Kidney (tissue), 14 donors: ENCODE measurements around the gene C1orf74. TPM values are rescaled to one million over a fixed set of nuclear protein-coding genes. Genes with fewer than 3 reads are reported as not detected.

Experiments used
- DNase-seq, 5 donors: peaks; one replicate each; pipeline ENCODE4 v3.0.0-alpha.2; 2013 to 2020
- FAIRE-seq: peaks from 2 replicates; lab custom pipeline; 2012; peaks lifted over from hg19 to GRCh38; lab: Jason Lieb, UNC
- H3K27ac ChIP-seq, 2 donors: one replicate each; pipeline ENCODE4 v1.7.0; 2013; ENCODE audit warnings: low read depth in 2 of 2, low read length in 2 of 2, inconsistent platforms in 1 of 2
- H3K27me3 ChIP-seq: one replicate; pipeline ENCODE4 v1.7.1; 2013; ENCODE audit warnings: low read length, inconsistent platforms; ENCODE audit not compliant: control insufficient read depth, insufficient read depth
- H3K36me3 ChIP-seq, 3 donors: one replicate each; pipeline versions ENCODE4 v1.7.0 to v1.7.1; 2013; ENCODE audit warnings: low read length in 3 of 3, control low read depth in 1 of 3, inconsistent platforms in 1 of 3; ENCODE audit not compliant: insufficient read depth in 3 of 3, control insufficient read depth in 2 of 3
- H3K4me1 ChIP-seq, 3 donors: one replicate each; pipeline versions ENCODE4 v1.7.0 to v1.7.1; 2013; ENCODE audit warnings: low read length in 3 of 3, inconsistent platforms in 1 of 3, low read depth in 1 of 3; ENCODE audit not compliant: control insufficient read depth in 2 of 3, insufficient read depth in 2 of 3
- H3K4me3 ChIP-seq, 3 donors: one replicate each; pipeline versions ENCODE4 v1.7.0 to v1.8.1; 2013; ENCODE audit warnings: low read length in 3 of 3, control low read depth in 1 of 3, inconsistent platforms in 1 of 3
- H3K9ac ChIP-seq, 3 donors: one replicate each; pipeline versions ENCODE4 v1.7.0 to v1.7.1; 2013; ENCODE audit warnings: low read length in 3 of 3, control low read depth in 1 of 3, inconsistent platforms in 1 of 3
- H3K9me3 ChIP-seq, 3 donors: one replicate each; pipeline versions ENCODE4 v1.7.0 to v1.7.1; 2013; ENCODE audit warnings: low read length in 3 of 3, control low read depth in 1 of 3, inconsistent platforms in 1 of 3; ENCODE audit not compliant: control insufficient read depth in 2 of 3, insufficient read depth in 1 of 3
- intact Hi-C: fragments of 100-400 bp; cut with DNase I; formaldehyde crosslinking; loops from one replicate; pipeline ENCODE4 v1.11.1; 2022
- polyA plus RNA-seq: library from polyadenylated mRNA; stranded (reverse); fragments of 350-450 nt; fragmentation: Illumina TruSeq; extraction: RNeasy Lipid Tissue Mini Kit (QIAGEN cat#74804); gene quantifications from one replicate; pipeline ENCODE4 v1.2.3, GENCODE V29; 2014; ENCODE audit warnings: low read depth, low replicate concordance; ENCODE audit not compliant: insufficient read depth
- total RNA-seq: library from RNA; stranded (reverse); fragmentation: NEBNext Ultra II Directional; extraction: Animal tissue kit (Norgen Biotek cat#: 25700); gene quantifications from one replicate; pipeline ENCODE4 v1.2.1, GENCODE V29; 2021
- TF ChIP-seq, protein P1 (sequence below): IDR thresholded peaks from 3 replicates; pipeline ENCODE4 v1.5.1; 2012; ENCODE audit warnings: mild to moderate bottlenecking, moderate library complexity, borderline replicate concordance; ENCODE audit not compliant: insufficient read depth; ENCODE audit errors: extremely low read depth
- donor health status: control.
- donor health status: control.
- donor health status: control.
- donor health status: control.
- donor health status: control.
- donor health status: DM: yes; HTN: yes; CAD: no.
- donor health status: Normal renal cell carcinoma (clear cell type).

C1orf74 gene
- total and polyA plus RNA-seq, 2 donors from 2014 or later: 2.5 TPM

DNA sequence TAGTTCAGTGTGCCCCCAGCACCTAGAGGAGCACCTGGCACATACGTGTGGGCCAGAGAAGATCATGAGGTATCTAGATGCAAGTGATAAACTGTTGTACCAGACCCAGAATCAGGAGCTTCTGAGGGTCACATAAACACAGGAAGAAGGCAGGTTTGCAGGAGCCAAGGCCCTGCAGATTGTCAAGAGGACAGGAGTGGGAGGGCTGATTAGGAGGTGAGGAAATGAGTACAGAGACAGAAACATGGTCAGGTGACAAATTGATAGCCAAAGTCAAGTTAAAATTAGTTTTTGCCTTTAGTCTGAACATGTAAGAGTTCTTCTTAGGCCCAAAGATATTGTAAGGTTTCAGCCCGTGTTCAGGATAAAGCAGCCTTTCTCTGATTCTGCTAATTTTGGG lies 42.5 kb downstream of the C1orf74 start:
- H3K4me1 ChIP-seq: peaks cover 0 to 15% (median 10%) of the 10 kb centered on the region in 3 donors
- no peaks in the 10 kb centered on the region for H3K36me3 ChIP-seq
- intact Hi-C loops: no loop called here
- no peak for DNase-seq
- TF ChIP-seq, protein P1, sequence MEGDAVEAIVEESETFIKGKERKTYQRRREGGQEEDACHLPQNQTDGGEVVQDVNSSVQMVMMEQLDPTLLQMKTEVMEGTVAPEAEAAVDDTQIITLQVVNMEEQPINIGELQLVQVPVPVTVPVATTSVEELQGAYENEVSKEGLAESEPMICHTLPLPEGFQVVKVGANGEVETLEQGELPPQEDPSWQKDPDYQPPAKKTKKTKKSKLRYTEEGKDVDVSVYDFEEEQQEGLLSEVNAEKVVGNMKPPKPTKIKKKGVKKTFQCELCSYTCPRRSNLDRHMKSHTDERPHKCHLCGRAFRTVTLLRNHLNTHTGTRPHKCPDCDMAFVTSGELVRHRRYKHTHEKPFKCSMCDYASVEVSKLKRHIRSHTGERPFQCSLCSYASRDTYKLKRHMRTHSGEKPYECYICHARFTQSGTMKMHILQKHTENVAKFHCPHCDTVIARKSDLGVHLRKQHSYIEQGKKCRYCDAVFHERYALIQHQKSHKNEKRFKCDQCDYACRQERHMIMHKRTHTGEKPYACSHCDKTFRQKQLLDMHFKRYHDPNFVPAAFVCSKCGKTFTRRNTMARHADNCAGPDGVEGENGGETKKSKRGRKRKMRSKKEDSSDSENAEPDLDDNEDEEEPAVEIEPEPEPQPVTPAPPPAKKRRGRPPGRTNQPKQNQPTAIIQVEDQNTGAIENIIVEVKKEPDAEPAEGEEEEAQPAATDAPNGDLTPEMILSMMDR: no peak
- no peaks in the 10 kb centered on the region for H3K9me3 ChIP-seq
- H3K27ac ChIP-seq: peak overlapping the region in 1 of 2 donors; percentile 37
- H3K4me3 ChIP-seq: peak overlapping the region in 2 of 3 donors; percentile 49 to 50
- FAIRE-seq: no peak
- peak overlapping the region in 1 of 3 donors; percentile 3 for H3K9ac ChIP-seq
- H3K27me3 ChIP-seq: no peaks in the 10 kb centered on the region

DNA sequence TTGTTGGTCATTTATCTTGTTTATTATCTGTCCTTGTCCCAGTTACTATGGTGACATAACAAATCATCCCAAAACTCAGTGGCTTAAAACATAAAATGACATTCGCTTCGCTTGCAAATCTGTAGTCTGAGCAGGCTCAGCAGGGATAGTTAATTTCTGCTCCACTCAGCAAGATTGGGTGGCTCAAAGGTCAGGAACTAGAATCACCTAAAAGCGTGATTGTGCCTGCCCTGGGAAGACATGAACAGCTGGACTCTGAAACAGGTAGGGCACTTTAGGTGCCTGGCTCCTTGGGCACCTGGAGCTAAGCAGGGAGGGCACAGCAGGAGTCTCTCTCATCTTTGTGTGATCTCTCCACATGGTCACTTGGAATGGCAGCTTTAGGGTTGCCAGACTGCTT lies 43.2 kb downstream of the C1orf74 start:
- H3K9me3 ChIP-seq: no peaks in the 10 kb centered on the region
- H3K4me1 ChIP-seq: peaks cover 0 to 12% (median 9%) of the 10 kb centered on the region in 3 donors
- FAIRE-seq (no peak), DNase-seq (no peak)
- no peaks in the 10 kb centered on the region for H3K36me3 ChIP-seq
- TF ChIP-seq, protein P1: no peak
- no peak overlapping the region for H3K9ac ChIP-seq
- no peaks in the 10 kb centered on the region for H3K27me3 ChIP-seq
- peak overlapping the region in 1 of 2 donors; percentile 37 for H3K27ac ChIP-seq
- intact Hi-C loops: no loop called here
- peak overlapping the region in 1 of 3 donors; percentile 49 for H3K4me3 ChIP-seq

DNA sequence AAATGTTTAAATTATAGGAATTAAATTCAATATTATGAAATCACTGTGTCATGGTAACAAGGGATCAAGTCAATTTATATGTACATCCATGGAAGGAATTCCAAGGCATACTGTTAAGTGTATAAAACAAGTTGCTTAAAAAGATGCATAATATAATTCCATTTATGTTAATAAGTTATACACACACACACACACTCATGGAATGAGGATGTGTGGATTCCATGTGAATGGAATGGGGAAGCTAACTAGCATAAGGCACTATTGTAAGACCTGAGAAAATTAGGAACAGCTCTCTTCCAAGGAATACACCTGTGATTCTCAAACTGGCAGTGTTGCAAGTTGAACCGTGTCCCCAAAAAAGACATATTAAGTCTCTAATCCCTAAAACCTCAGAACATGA lies 46.1 kb downstream of the C1orf74 start:
- Histone ChIP-seq H3K4me1 (peaks cover 0 to 12% (median 9%) of the 10 kb centered on the region in 3 donors), H3K36me3 (no peaks in the 10 kb centered on the region), H3K27me3 (no peaks in the 10 kb centered on the region), H3K9ac (no peak overlapping the region), H3K27ac (no peak overlapping the region), H3K4me3 (no peak overlapping the region), H3K9me3 (no peaks in the 10 kb centered on the region)
- FAIRE-seq (no peak), DNase-seq (no peak)
- intact Hi-C loops: no loop called here
- TF ChIP-seq, protein P1: no peak

DNA sequence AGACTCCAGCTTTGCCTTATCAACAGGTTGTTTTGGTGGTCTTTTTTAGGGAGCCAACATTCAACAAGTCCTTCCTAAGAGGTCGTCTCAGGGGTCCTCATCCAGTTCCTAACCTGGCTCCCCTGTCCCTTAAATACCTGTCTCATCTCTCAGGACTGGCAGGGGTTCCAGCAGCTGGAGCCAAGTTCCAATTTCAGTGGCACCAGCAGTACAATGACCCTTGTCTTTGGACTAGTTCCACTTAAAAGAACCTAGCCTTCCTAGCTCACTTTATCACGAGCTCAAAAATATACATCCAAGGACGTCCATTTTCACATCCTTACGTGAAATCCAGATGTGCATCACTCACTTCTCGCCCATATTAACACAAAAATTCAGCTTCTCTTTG lies 47.2 kb downstream of the C1orf74 start:
- Histone ChIP-seq H3K27me3 (no peaks in the 10 kb centered on the region), H3K36me3 (no peaks in the 10 kb centered on the region), H3K27ac (no peak overlapping the region), H3K9ac (no peak overlapping the region), H3K4me1 (peaks cover 0 to 8% (median 3%) of the 10 kb centered on the region in 3 donors), H3K9me3 (no peaks in the 10 kb centered on the region), H3K4me3 (no peak overlapping the region)
- TF ChIP-seq, protein P1: no peak
- DNase-seq: no peak
- intact Hi-C loops: no loop called here
- FAIRE-seq: no peak
